Esophagus (tissue), 2 donors: ENCODE data around the gene BARX2. TPM values are rescaled to one million over a fixed set of nuclear protein-coding genes. Genes with fewer than 3 reads are reported as not detected.

Experiments used
- polyA plus RNA-seq, 2 donors: library from polyadenylated mRNA; stranded (reverse); fragments of 200-250 nt; gene quantifications; one replicate each; pipeline ENCODE4 v1.2.3, GENCODE V29; 2013
- donor health status: healthy with polysubstance abuse.
- donor health status: Bipolar disorder and iron deficiency.

Gene BARX2
- polyA plus RNA-seq, 2 donors: 85.2 to 102 TPM

Other genes starting within 250 kb of the BARX2 start
- gene ARHGAP32, start 183.5 kb upstream of the BARX2 start, polyA plus RNA-seq: 10 to 100 TPM; 17.8 to 18.9 TPM